ENCODE data around the gene CENPO.

CENPO gene

DNA sequence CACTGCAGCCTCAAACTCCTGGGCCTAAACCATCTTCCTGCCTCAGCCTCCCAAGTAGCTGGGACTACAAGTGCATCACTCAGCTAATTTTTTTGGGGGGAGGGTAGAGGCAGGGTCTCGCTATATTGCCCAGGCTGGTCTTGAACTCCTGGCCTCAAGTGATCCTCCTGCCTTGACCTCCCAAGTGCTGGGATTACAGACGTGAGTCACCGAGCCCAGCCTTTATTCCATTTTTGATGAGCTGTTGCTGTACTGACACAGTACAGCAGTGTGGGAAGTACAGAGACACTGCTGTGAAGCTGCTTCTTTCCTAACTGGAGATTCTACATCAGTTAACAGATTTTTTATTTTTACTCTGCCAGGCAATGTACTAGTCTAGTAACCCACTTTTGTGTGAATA is 18.9 kb upstream of the CENPO start:
- ChIA-PET CTCF (interaction anchor here (0.6 kb wide), 1 partner anchor 54 kb away, joined by 3 read pairs; no protein-coding TSS in a partner anchor), POLR2A (interaction anchor here (1.4 kb wide), 1 partner anchor 19 kb away, joined by 4 read pairs; the partner anchor contains the start of genes CENPO and PTRHD1)
- DNase-seq (ENCODE audit: extremely low spot score), result no peak
- TF ChIP-seq CTBP1 (IDR thresholded peaks at IDR 0.05; ENCODE audit: borderline replicate concordance), result no peak
- TF ChIP-seq ELF4 (IDR thresholded peaks at IDR 0.05), result no peak
- TF ChIP-seq ARNT (IDR thresholded peaks at IDR 0.05), result no peak
- TF ChIP-seq SUZ12 (IDR thresholded peaks at IDR 0.05), result no peak
- TF ChIP-seq PKNOX1 (IDR thresholded peaks at IDR 0.05), result no peak
- TF ChIP-seq ZNF384 (IDR thresholded peaks at IDR 0.05), result no peak
- no peak for TF ChIP-seq FOXM1 (IDR thresholded peaks at IDR 0.05; ENCODE audit: borderline replicate concordance)
- TF ChIP-seq SP1 (IDR thresholded peaks at IDR 0.05), result no peak
- no peak for TF ChIP-seq BHLHE40 (IDR thresholded peaks at IDR 0.05; ENCODE audit: borderline replicate concordance)
- TF ChIP-seq NFRKB (IDR thresholded peaks at IDR 0.05), result no peak
- no peak for TF ChIP-seq L3MBTL2 (conservative IDR thresholded peaks at IDR 0.05)
- TF ChIP-seq HDGF (IDR thresholded peaks at IDR 0.05; ENCODE audit: borderline replicate concordance), result no peak

DNA sequence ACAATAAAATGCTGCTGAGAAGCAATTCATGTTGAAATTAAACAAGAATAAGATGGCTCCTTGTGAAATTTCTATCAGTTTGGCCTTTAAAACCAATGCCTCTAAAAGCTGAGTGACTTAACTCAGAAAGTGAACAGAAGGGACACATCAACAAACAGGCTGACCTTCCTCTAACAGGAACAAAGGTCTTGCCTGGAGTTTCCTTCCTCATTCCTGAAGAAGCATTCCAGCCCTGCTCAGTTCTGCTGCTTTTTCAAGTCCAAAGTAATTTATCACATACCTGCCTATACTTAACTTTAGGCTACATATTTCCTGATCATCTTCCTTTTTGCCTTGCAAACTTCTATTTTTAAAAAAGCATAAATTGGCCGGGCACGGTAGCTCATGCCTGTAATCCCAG is 14.1 kb upstream of the CENPO start:
- CTCF ChIA-PET, result interaction anchor here (1.1 kb wide), 1 partner anchor 12 kb away, joined by 4 read pairs; no protein-coding TSS in a partner anchor
- POLR2A ChIA-PET, result interaction anchor here (2.7 kb wide), 1 partner anchor 13 kb away, joined by 7 read pairs; no protein-coding TSS in a partner anchor
- DNase-seq (ENCODE audit: extremely low spot score), result no peak
- no peak for TF ChIP-seq TARDBP (IDR thresholded peaks at IDR 0.05)

- TF ChIP-seq FOXA1 (IDR thresholded peaks at IDR 0.05), result no peak
- no peak for TF ChIP-seq FOXM1 (IDR thresholded peaks at IDR 0.05; ENCODE audit: borderline replicate concordance)
- TF ChIP-seq PKNOX1 (IDR thresholded peaks at IDR 0.05), result no peak
- no peak for TF ChIP-seq FOXK2 (IDR thresholded peaks at IDR 0.05)
- ChIA-PET CTCF (interaction anchor here (0.5 to 1.8 kb wide), 3 partner anchors 12 to 442 kb away, joined by 3 to 6 read pairs (median 3); no protein-coding TSS in a partner anchor), POLR2A (interaction anchor here (1.1 kb wide), 1 partner anchor 11 kb away, joined by 3 read pairs; no protein-coding TSS in a partner anchor)
- no peak for DNase-seq (ENCODE audit: extremely low spot score)
These were observed 9.6 kb upstream of the CENPO start for GRCh38 chr2:24783641-24784040.

- ChIA-PET CTCF (no interaction called here), POLR2A (no interaction called here)
- TF ChIP-seq FOXA1 (IDR thresholded peaks at IDR 0.05) (no peak), ARNT (IDR thresholded peaks at IDR 0.05) (no peak), SUZ12 (IDR thresholded peaks at IDR 0.05) (no peak), HDGF (IDR thresholded peaks at IDR 0.05; ENCODE audit: borderline replicate concordance) (no peak), CTBP1 (IDR thresholded peaks at IDR 0.05; ENCODE audit: borderline replicate concordance) (no peak), ZNF384 (IDR thresholded peaks at IDR 0.05) (no peak), LEF1 (IDR thresholded peaks at IDR 0.05; ENCODE audit: borderline replicate concordance) (no peak), TARDBP (IDR thresholded peaks at IDR 0.05) (no peak), PKNOX1 (IDR thresholded peaks at IDR 0.05) (no peak)
- no peak for DNase-seq (ENCODE audit: extremely low spot score)
These were observed 7.4 kb upstream of the CENPO start for GRCh38 chr2:24785671-24786321.

DNA sequence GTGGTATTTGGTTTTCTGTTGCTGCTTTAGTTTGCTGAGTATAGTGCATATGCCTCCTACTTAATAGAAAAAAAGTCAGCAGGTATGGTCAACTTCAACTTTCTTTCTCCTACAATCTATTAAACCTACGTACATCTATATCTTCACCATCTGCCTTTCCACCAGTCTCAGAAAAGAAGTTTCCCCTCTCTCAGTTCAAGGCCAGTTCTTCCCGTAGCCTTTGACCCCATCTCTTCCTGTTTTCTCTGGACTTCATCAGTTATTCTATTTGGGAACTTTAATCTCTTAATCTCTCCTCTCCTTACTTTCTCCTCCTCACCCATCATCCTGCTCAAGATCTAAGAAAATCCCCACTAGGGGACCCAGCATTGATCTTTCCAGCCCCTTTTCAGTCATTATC is 5.7 kb upstream of the CENPO start:
- DNase-seq (ENCODE audit: extremely low spot score), result no peak
- ChIA-PET POLR2A (no interaction called here), CTCF (no interaction called here)
- no peak for TF ChIP-seq FOXA1 (IDR thresholded peaks at IDR 0.05)
- no peak for TF ChIP-seq SP1 (IDR thresholded peaks at IDR 0.05)
- no peak for TF ChIP-seq FOXM1 (IDR thresholded peaks at IDR 0.05; ENCODE audit: borderline replicate concordance)
- no peak for TF ChIP-seq BHLHE40 (IDR thresholded peaks at IDR 0.05; ENCODE audit: borderline replicate concordance)
- no peak for TF ChIP-seq HDGF (IDR thresholded peaks at IDR 0.05; ENCODE audit: borderline replicate concordance)
- no peak for TF ChIP-seq PKNOX1 (IDR thresholded peaks at IDR 0.05)
- TF ChIP-seq ELF4 (IDR thresholded peaks at IDR 0.05), result no peak
- TF ChIP-seq ARNT (IDR thresholded peaks at IDR 0.05), result no peak

GRCh38 chr2:24788816-24789215 is 4.4 kb upstream of the CENPO start:
- POLR2A ChIA-PET, result no interaction called here
- CTCF ChIA-PET, result no interaction called here
- TF ChIP-seq PKNOX1 (IDR thresholded peaks at IDR 0.05) (no peak), NFRKB (IDR thresholded peaks at IDR 0.05) (no peak), SP1 (IDR thresholded peaks at IDR 0.05) (no peak), FOXM1 (IDR thresholded peaks at IDR 0.05; ENCODE audit: borderline replicate concordance) (no peak), FOXA1 (IDR thresholded peaks at IDR 0.05) (no peak)
- no peak for DNase-seq (ENCODE audit: extremely low spot score)
